SK-N-MC (cell line): ENCODE measurements around the gene CAVIN3.

ENCODE experiments used
- EZH2 ChIP-seq: fragments of 200-600 bp; sonication (generic); IDR thresholded peaks from one replicate; pipeline ENCODE4 v1.6.1; 2017; ENCODE audit warnings: antibody characterized with exemption
- POLR2AphosphoS5 ChIP-seq: IDR thresholded peaks from 2 replicates; pipeline ENCODE4 v1.6.1; 2012; ENCODE audit warnings: mild to moderate bottlenecking, low read depth, low read length, borderline replicate concordance

GRCh38 chr11:6357222-6357621 is 36.9 kb upstream of the CAVIN3 start:
- no peak for TF ChIP-seq EZH2
- TF ChIP-seq POLR2AphosphoS5: no peak
